Measurements from ENCODE around the gene PWWP2B.

PWWP2B gene

GRCh38 chr10:132407243-132407746, 10.3 kb downstream of the PWWP2B start:
- no peak for DNase-seq (ENCODE audit: low read depth, low spot score)

- DNase-seq (ENCODE audit: low read depth, low spot score) = peak; percentile 92
Measured at GRCh38 chr10:132407846-132408278, 10.9 kb downstream of the PWWP2B start.

- no peak for DNase-seq (ENCODE audit: low read depth, low spot score)
Measured at GRCh38 chr10:132408367-132408781, 11.4 kb downstream of the PWWP2B start.

- no peak for DNase-seq (ENCODE audit: low read depth, low spot score)
Measured at GRCh38 chr10:132408823-132409666, 12.0 kb downstream of the PWWP2B start.

GRCh38 chr10:132409667-132410028, 12.6 kb downstream of the PWWP2B start:
- no peak for DNase-seq (ENCODE audit: low read depth, low spot score)

GRCh38 chr10:132410056-132410778, 13.2 kb downstream of the PWWP2B start:
- DNase-seq (ENCODE audit: low read depth, low spot score) = no peak

GRCh38 chr10:132410779-132411532, 14.0 kb downstream of the PWWP2B start:
- DNase-seq (ENCODE audit: low read depth, low spot score) = no peak

- DNase-seq (ENCODE audit: low read depth, low spot score) = peak; percentile 72
Measured at GRCh38 chr10:132411561-132412253, 14.7 kb downstream of the PWWP2B start.

- no peak for DNase-seq (ENCODE audit: low read depth, low spot score)
Measured at GRCh38 chr10:132412316-132413192, 15.6 kb downstream of the PWWP2B start.

- no peak for DNase-seq (ENCODE audit: low read depth, low spot score)
Measured at GRCh38 chr10:132413226-132414205, 16.5 kb downstream of the PWWP2B start.

GRCh38 chr10:132414402-132415016, 17.5 kb downstream of the PWWP2B start:
- DNase-seq (ENCODE audit: low read depth, low spot score) = no peak

- DNase-seq (ENCODE audit: low read depth, low spot score) = no peak
Measured at GRCh38 chr10:132415255-132415654, 18.3 kb downstream of the PWWP2B start.

- no peak for DNase-seq (ENCODE audit: low read depth, low spot score)
Measured at GRCh38 chr10:132415956-132416355, 19.0 kb downstream of the PWWP2B start.

- DNase-seq (ENCODE audit: low read depth, low spot score) = no peak
Measured at GRCh38 chr10:132416566-132417256, 19.7 kb downstream of the PWWP2B start.

GRCh38 chr10:132417257-132417910, 20.4 kb downstream of the PWWP2B start:
- DNase-seq (ENCODE audit: low read depth, low spot score) = no peak

GRCh38 chr10:132417957-132418441, 21.0 kb downstream of the PWWP2B start:
- no peak for DNase-seq (ENCODE audit: low read depth, low spot score)

Measured in ELF-1 (cell line).